ENCODE data around the gene CHIA. TPM values are rescaled to one million over a fixed set of nuclear protein-coding genes. Genes with fewer than 3 reads are reported as not detected.

CHIA gene
- total and polyA plus RNA-seq, 9 of the 15 experiments (the other 6 are each of a cell fraction or from before 2014, with no cell fraction given) = not detected

DNA sequence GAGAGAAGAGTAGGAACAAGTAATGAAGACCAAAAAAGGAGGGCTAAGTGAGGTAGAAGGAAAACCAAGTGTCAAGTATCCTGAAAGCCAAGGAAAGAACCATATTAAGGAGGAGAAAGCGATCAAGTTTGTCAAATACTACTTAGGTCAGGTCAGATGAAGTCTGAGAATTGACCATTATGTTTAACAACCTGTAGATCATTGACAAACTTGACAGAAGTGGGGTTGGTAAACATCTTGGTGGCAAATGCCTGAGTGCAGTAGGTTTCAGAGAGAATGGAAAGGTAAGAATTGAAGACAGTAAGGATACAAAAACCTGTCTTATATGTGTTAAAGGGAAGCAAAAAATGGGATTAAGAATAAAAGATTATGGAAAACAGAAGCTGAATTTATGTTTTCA lies 3.7 kb upstream of the CHIA start:
- Histone ChIP-seq H3K27me3 (ENCODE audit: control insufficient read depth in 2 of 2, insufficient read depth in 2 of 2, low read length in 2 of 2) (peaks cover 4 to 5% of the 10 kb centered on the region in 2 experiments; a peak in 2 of 5 replicates), H3K36me3 (ENCODE audit: control insufficient read depth, insufficient read depth, low read length) (no peaks in the 10 kb centered on the region), H3K4me2 (ENCODE audit: insufficient read depth, low read length) (no peak overlapping the region), H3K4me1 (replicated peaks in 1 of 2; ENCODE audit: control insufficient read depth in 2 of 2, insufficient read depth in 2 of 2, low read length in 2 of 2) (no peaks in the 10 kb centered on the region), H2AFZ (ENCODE audit: low read depth, low read length) (no peak overlapping the region), H3K27ac (ENCODE audit: extremely low read depth, low read depth, low read length) (no peak overlapping the region), H3K79me2 (ENCODE audit: control insufficient read depth, insufficient read depth, low read length) (no peaks in the 10 kb centered on the region), H4K20me1 (replicated peaks; ENCODE audit: control insufficient read depth, insufficient read depth, low read length) (no peaks in the 10 kb centered on the region), H3K9me3 (replicated peaks; ENCODE audit: control insufficient read depth, insufficient read depth, low read depth, low read length) (no peaks in the 10 kb centered on the region; the same call in 1 of the 2 replicates), H3K9me1 (ENCODE audit: control insufficient read depth, insufficient read depth, low read length) (no peaks in the 10 kb centered on the region), H3K4me3 (no peak overlapping the region), H3K9ac (ENCODE audit: insufficient read depth in 1 of 2, low read depth in 2 of 2, low read length in 2 of 2) (no peak overlapping the region)
- no peak for TF ChIP-seq CTBP1 (IDR thresholded peaks at IDR 0.05; ENCODE audit: borderline replicate concordance)
- no peak for TF ChIP-seq ZNF316 (IDR thresholded peaks at IDR 0.05)
- no peak for TF ChIP-seq LARP7 (IDR thresholded peaks at IDR 0.05)
- no peak for TF ChIP-seq MTA3 (IDR thresholded peaks at IDR 0.05; ENCODE audit: borderline replicate concordance)
- no peak for TF ChIP-seq ARID2 (IDR thresholded peaks at IDR 0.05)
- TF ChIP-seq HINFP (tag; conservative IDR thresholded peaks at IDR 0.05; ENCODE audit: low read depth) = no peak
- TF ChIP-seq MXI1 (IDR thresholded peaks at IDR 0.05; ENCODE audit: low read depth, low read length) = no peak
- TF ChIP-seq MEIS2 (IDR thresholded peaks at IDR 0.05; ENCODE audit: partially characterized antibody) = no peak
- POLR2A ChIA-PET = no interaction called here
- intact Hi-C loops (cut with micrococcal nuclease) (no loop called here), in situ Hi-C loops (cut with MboI) (no loop called here)
- BruUV-seq (replicated peaks) = no TSS peak
- no peak for ATAC-seq
- CTCF ChIA-PET (ENCODE audit: low intra/inter-chr PET ratio) = no interaction called here
- no peak for DNase-seq (ENCODE audit: extremely low read depth in 1 of 4, low spot score in 3 of 4)
- 0% methylated on average over 1 of the region's 1 CpG for WGBS (ENCODE audit: insufficient coverage, low coverage, missing lambda C conversion rate)
- no peak for FAIRE-seq
